NCI-H345 treated with DMSO at 0.1 percent for 48 hours (cell line): ENCODE measurements around the gene RASSF8.

Experiments
- DNase-seq: peaks from one replicate; lab custom pipeline; 2025; ENCODE audit not compliant: unreplicated experiment; lab: John Stamatoyannopoulos, UW

The RASSF8 gene

DNA sequence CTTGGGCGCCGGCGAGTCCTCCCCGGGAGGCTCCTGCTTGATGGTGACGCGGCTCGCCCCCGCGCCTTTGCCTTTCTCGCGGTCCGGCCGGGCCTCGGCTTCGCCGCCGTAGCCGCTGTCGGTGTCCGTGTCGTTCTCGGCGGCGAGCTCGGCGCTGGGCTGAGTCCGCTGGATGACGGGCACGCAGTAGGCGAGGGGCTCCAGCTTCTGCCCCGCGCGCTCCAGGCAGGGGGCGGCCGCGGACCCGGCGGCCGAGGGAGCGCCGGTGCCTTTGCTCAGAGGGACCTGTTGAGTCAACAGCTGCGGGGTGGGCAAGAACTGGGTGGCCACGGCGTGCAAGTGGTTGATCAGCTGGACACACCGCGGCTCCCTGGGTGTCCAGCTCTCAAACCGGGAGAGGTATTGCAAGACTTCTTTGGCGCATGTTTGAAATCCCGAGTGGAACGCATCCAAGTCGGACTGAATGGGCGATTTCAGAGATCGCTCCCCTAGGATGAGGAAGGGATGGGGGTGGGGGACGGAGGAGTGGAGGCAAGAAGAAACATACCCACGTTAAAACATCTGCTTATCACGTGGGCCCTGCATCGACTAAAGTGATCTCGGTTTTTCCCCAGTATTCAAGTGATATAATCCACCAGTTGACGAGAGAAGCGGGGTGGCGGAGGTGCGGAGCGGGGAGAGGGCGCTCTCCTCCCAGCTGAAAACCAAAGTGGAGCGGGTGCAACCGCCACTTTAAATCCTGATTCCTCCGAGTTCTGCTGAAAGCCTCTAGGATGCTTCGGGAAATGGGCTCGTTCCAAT lies 164.4 kb downstream of the RASSF8 start:
- no peak for DNase-seq

DNA sequence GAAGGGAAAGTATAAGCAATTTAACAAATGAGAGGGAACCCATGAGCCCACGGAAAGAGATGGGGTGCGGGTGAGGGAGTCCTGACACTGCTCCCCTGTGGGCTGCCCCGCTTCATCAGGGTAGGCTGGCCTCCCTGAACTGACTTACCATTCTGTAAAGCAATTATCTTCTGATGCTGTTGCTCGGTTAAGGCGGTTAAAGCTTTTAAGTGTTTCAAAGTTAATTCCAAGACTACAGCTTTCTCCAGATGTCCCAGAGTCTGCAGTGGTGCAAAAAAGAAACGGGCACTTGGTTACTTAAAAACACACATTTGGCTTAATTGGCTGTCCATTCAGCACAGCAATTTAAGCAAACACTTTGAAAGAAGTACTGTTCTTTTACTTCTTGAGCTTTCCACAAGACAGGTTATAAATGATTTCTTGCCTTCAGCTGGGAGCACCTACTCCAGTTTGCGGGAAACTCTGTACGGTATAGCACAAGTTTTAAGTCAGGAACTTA lies 165.0 kb downstream of the RASSF8 start:
- DNase-seq, result no peak

DNA sequence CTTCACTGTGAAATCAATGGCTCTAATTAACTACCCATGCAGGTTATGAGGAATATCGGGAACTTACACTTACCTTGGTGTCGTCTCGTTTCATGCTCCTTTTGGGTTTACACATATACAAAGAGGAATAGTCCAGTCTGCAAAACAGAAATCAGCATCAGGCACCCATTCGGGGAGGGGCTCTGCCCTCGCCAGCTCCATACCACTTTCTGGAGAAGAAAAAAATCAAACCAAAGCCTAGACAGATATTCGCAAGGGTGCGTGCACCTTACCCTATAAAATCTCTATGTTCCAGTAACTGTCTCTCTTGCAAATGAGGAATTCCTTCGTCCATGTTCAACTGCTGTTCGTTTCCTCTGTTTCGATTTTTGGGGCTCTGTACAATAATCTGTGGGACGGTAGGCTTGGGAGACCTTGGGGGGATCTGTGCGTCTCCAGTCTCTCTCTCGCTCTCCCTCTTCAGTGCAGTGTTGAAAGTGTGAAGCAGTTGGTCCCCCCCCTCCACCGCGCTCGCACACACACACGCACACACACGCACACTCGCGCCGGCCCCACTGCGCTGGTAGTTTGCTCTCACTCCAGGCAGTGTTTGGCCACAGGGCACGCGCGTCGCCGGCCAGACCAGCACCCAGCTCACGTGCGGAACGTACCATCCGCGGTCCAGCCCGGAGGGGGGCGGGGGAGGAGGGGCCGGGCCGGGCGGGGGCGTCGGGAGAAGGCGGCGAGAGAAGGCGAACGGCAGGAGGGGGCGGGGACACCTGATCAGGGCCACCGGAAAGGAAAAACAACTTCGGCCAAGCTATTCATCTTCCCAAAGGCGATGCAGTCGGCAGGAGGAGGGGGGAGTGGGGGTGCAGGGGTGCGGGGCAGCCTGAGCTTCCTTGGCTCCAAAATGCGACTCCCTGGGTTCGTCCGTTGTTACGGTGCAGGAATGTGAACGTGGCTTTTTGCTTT lies 166.2 kb downstream of the RASSF8 start, which contains the start of gene BHLHE41:
TSS of gene BHLHE41 (minus strand) at position 592 of the 954 bp plus-strand sequence. CDS start at position 334, 258 bp downstream.
- DNase-seq, result no peak

DNA sequence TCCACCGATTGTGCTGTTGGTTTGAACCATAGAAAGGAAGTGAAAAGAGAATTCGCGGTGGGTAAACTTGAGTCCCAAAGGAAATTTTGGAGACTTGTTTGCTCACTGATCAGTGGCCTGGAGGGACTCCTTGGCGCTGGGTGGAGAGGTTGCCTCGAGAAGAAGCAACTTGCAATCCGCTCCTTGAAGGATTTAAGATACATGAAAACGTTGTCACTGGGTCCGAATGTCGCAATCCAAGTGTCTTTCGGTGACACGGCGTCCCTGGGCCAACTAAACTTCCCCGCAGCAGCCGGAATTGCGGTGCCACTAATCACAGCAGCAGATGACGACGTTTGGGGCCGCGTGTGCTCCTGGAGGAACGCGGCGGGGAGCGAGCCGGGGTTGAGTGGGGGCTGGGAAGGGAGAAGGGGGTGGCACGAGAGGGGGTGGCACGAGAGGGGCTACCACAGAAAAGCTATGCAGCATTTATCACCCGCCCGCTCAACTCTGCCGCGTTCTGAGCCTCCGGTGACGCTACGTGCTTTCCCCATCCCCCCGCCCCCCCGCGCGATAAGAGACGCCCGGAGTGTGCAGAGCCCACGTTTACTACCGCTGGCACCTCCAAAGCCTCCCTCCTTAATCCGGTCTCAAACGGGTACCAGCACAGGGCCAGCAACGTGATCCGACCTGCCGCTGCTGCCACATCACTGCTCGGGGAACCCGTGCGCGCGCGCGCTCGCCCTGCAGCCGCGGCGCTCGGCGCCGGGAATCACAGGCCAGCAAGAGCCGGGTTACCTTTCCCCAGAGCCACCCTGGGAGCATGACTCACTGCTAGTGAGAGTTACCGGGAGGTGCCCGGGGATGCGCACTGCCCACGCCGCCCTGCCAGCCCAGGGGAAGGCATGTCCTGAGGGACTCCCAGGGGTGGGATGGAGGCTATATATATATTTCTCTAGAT lies 167.2 kb downstream of the RASSF8 start:
- no peak for DNase-seq

DNA sequence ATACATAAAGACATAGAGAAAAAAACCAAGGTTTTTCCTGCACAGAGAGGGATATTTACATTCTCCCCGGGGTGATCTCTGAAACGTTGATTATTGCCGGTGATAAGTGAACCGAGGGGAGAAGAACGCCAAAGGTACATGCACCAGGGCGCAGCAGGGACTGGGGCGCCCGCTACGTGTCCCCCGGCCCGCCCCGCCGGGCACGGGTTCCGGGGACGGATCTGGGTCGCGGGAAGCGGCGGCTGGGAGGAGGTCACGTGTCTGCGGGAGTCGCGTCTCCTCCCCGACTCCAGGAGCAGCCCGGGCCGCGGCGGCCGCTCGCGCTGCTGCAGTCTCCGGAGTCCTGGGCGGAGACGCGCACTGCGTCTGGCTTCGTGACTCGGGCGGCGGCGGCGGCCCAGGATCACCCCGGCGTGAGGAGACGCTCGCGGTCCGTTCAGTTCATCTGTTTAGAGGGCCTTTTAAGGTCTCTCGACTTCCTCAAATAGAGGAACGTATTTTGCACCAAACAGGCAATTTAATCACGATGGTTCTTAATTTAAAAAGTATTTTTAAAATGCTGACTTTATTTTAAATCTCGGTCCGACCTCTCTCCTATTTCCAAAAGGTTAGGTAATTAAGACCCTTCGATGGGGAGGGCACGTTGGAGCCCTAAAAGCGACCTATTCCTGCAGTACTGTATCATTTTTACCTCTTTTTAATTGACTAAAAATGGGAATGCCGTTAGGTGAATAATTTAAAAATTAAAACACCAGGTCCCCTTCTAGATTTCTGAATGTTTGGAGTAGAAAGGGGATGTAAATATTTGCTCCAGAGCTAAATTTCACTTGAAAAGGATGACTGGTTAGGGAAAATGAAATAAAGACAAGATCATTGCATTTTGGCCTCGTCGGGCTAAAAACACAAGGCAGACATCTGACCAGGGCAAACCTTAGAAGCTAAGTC lies 168.1 kb downstream of the RASSF8 start:
- no peak for DNase-seq

DNA sequence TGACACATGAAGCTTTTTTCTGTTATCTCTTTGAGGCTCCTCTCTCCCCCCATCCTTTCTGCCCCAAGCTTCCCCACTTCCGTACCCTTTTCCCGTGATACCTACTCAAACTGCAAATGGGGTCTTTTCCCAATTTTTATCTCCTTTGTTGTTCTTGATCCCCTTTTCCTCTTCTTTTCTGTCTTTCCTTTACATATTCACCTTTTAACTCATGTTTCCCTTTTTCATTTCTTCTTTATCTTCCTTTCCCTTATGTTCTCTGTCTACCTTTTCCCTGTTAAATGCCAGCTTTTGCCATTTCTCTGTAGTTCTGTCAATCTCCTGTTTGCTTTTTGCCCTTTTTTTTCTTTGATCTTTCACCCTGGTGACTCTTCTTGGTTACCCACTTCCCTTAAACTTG lies 168.9 kb downstream of the RASSF8 start:
- no peak for DNase-seq

DNA sequence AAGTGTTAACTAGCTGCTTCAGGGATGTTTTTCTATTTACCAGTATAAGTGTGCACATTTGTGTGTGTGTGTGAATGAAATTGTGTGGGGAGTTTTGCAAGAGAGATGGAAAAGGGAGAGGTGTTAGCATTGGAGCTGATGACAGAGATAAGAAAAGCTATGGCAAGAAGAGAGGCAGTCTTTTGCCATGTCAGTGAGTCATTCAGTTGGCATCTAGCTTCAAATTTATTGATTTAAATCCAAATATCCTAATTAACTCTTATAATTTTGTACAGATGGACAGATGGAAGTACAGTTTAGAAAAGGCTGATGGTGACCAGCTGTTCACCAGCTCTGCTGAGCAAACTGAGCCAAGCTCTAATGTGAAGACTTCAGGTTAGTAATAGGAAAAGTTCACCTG lies 169.7 kb downstream of the RASSF8 start:
- no peak for DNase-seq
